ENCODE results near the gene UBAC2.

DNA sequence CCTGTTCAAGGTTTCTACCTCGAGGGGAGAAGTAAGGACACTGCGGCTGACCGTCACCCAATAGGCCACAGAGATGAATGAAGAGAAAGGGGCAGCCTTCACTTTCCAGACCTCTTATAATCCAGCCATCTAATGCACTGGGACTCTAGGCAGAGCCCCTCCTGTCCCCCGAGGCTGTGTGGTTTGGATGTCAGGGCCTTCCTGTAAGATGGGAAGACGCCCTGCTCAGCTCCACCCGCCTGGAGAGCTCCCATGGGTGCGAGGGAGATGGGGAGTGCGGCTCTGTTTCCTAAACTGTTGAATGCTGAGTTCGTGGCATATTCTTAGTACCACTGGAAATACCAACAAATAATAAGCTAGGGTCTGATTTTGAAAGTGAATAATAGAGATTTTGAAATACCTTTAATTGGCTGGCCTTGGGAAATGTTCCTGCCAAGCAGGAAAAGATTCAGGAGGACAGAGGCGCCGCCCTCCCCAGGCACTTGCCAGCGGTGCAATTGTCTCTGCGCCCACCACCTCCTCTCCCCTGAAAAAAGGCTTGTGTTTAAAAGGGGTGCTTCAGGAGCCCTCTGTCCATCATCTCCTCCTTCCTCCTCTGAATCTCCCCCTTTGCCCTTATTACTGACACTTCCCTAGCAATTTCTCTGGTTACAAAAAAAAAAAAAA, 191.9 kb downstream of the UBAC2 start:
- TF ChIP-seq, protein P1, sequence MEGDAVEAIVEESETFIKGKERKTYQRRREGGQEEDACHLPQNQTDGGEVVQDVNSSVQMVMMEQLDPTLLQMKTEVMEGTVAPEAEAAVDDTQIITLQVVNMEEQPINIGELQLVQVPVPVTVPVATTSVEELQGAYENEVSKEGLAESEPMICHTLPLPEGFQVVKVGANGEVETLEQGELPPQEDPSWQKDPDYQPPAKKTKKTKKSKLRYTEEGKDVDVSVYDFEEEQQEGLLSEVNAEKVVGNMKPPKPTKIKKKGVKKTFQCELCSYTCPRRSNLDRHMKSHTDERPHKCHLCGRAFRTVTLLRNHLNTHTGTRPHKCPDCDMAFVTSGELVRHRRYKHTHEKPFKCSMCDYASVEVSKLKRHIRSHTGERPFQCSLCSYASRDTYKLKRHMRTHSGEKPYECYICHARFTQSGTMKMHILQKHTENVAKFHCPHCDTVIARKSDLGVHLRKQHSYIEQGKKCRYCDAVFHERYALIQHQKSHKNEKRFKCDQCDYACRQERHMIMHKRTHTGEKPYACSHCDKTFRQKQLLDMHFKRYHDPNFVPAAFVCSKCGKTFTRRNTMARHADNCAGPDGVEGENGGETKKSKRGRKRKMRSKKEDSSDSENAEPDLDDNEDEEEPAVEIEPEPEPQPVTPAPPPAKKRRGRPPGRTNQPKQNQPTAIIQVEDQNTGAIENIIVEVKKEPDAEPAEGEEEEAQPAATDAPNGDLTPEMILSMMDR (IDR thresholded peaks at IDR 0.05): no peak
- no peak for TF ChIP-seq POLR2A (IDR thresholded peaks at IDR 0.05)
